ENCODE data around the gene B4GALNT4.
"Not testable (repeated sequence)": the region's sequence is repeated elsewhere in the genome, so short reads cannot be mapped to it uniquely, and the experiment has no call there.

The B4GALNT4 gene

DNA sequence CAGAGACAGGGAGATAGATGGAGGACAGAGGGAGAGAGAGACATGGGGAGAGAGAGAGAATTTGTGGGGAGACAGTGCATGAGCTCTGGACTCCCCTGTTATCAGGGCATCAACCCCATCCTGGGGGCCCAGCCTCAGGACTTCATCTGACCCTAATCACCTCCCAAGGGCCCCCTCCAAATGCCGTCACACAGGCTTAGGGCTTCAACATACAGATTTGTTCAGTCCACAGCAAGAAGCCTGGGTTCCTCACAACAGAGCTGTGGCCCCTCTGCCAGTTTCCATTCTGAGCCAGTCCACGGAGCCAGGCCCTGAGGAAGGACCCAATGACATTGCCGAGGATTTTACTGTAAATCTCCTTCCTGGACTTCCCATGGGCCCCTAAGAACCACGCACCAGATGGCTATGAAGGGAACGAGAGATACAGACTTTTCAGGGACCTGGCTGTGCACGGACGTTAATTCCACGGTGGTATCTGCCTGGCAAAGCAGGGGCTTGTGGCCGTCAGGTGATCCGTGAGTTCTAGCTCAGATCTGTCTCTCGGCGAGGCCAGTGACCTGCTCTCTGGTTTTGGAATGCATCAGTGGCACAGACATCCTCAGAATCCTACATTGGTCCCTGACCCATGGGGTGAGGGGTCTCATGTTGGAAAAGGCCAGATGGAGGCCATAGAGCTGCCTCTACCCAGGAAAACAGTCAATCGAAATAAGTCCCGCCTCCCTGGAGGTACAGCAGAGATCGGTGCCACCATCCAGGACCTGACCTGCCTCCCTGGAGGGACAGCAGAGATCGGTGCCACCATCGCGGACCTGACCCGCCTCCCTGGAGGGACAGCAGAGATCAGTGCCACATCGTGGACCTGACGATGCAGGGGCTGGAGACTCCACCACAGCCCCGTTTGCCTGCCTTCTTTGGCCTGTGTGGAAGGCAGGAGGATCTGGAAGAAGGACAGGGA, 8.7 kb upstream of the B4GALNT4 start:
- no peak for DNase-seq

- DNase-seq = no peak
These were observed 6.5 kb upstream of the B4GALNT4 start for GRCh38 chr11:362642-363442.

DNA sequence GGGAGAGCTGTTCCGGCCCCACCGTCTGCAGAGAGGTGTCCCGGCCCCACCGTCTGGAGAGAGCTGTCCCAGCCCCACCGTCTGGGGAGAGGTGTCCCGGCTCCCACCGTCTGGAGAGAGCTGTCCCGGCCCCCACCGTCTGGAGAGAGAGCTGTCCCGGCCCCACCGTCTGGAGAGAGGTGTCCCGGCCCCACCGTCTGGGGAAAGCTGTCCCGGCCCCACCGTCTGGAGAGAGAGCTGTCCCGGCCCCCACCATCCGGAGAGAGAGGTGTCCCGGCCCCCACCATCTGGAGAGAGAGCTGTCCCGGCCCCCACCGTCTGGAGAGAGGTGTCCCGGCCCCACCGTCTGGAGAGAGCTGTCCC, 5.9 kb upstream of the B4GALNT4 start:
- not testable (repeated sequence) for DNase-seq

DNA sequence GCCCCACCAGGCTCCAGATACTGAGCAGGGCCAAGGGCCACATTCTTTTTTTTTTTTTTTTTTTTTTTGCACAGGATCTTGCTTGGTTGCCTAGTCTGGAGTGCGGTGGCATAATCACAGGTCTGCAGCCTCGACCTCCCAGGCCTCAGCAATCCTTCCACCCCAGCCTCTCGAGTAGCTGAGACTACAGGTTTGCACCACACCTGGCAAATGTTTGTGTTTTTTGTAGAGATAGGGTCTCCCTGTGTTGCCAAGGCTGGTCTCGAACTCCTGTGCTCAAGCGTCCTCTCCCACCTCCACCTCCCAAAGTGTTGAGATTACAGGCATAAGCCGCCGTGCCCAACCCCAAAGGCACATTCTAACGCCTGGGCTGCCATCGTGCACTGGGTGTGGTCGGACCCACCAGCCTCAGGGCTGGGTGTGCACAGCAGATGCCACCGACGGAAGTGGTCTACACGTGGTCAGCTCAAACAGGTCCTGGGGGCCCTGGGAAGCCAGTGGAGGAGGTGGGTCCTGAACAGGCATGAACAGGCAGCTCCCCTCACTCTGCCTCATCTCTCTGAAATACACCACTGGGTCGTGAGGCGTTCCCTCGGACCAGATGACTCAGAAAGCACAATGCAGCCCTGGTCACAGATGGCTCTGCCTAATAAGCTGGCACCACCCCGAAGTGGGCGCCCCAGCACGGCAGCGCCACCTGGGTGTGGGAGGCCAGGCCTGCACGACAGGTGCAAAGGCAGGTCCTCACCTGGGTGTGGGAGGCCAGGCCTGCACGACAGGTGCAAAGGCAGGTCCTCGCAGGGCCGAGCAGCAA, 5.1 kb upstream of the B4GALNT4 start:
- no peak for DNase-seq

DNA sequence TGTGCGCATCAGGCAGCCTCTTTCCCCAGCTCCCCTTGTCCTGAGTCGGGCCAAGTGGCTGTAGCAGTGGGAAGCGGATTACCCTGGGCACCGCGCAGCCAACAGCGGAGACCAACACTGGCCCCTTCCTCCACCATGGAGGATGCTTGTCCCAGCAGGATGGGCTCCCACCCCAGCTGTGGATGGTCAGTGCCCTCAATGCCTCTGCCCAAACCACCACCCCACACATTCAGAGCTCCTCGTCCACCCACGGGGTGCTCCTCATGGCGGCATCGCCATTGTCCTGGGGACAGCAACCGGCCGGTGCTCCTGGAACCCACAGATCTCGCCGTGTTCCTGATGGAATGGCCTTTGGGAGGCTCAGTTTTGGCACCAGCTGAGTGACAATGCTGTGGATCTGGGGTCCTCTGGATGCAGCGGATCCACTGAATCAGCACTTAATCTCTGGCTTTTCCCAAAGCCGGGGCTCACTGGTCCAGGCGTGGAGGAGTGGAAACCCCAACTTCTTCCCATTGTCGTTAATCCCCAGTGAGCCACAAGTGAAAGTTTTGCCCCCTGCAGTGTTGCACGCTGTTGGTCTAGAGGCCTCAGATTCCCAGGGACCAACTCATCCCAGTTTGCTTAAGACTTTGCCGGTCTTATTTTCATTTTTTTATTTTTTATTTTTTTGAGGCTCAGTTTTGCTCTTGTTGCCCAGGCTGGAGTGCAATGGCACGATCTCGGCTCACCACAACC, 4.1 kb upstream of the B4GALNT4 start:
- DNase-seq = no peak

DNA sequence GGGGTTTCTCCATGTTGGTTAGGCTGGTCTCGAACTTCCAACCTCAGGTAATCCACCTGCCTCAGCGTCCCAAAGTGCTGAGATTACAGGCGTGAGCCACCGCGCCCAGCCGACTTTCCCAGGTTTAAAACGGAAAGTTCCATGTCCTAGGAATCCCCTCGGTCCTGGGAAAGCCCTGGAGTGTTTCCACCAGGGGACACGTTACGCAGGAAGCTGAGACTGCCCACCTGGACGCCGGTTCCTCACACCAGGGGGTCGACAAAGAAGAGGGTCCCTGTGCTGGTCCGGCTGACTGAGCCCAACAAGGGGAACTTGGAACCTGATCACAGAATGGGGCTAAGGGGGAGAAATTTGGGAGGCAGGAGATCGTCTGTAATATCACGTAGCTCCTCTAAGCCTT, 3.5 kb upstream of the B4GALNT4 start:
- DNase-seq = no peak

DNA sequence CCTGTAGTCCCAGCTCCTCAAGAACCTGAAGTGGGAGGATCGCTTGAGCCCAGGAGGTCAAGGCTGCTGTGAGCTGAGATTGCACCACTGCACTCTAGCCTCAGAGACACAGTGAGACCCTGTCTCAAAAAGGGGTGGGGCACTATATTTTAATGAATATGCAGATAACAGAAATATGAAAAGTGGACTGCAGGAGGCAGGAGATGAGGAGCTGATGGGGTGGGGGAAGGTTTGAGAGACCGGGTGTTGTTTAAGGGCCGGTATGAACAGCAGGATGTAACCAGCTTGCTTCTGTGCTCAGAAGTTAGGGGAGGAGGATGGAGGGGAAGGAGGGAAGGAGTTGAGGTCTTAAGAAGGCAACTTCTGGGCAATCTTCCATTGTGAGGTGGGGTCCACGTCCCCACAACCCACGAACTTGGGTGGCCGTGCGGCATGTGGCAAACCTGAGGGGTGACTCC, 1.3 kb upstream of the B4GALNT4 start:
- DNase-seq = no peak

- DNase-seq = no peak
These were observed 624 bp upstream of the B4GALNT4 start for GRCh38 chr11:368414-369335.

- no peak for DNase-seq
These were observed 1.0 kb downstream of the B4GALNT4 start for GRCh38 chr11:370070-370941.

- no peak for DNase-seq
These were observed 1.8 kb downstream of the B4GALNT4 start for GRCh38 chr11:371051-371450.

DNA sequence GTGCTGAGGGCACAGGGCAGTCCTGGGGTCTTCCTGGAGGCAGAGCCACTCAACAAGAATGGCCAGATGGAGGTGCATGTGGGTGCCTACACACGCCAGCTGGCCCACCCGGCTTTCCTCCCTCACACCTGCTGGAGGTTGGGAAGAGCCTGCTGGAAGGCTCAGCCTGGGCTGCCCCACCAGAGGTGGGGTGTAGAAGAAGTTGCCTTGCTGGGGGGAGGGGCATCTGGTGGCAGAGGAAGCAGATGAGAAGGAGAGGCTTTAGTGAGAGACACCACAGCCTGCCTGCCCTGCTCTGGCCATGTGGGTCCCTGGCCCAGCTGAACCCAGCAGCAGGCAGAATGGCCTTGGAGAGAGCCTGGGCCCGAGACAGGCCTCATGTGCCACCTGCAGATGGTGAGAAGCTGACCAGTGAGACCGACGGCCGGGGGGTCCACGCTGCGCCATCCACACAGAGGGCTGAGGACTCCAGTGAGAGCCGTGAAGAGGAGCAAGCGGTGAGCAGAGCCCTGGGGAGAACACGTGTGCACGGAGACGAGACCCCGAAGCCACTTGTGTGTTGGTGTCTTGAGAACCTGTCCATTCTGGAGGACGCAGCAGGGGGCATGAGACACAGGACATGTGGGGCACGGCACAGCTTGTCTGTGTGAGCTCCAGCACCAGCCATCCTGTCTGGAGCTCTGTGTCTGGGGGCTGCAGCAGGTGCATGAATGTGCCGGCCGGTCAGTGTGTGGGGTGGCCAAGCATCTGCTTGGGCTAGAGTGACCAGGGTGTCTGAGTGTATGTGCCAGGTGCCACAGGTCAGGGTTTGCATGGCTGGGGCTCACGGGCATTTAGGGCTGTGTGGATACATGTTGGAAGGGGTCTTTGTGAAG, 2.7 kb downstream of the B4GALNT4 start:
- no peak for DNase-seq

DNA sequence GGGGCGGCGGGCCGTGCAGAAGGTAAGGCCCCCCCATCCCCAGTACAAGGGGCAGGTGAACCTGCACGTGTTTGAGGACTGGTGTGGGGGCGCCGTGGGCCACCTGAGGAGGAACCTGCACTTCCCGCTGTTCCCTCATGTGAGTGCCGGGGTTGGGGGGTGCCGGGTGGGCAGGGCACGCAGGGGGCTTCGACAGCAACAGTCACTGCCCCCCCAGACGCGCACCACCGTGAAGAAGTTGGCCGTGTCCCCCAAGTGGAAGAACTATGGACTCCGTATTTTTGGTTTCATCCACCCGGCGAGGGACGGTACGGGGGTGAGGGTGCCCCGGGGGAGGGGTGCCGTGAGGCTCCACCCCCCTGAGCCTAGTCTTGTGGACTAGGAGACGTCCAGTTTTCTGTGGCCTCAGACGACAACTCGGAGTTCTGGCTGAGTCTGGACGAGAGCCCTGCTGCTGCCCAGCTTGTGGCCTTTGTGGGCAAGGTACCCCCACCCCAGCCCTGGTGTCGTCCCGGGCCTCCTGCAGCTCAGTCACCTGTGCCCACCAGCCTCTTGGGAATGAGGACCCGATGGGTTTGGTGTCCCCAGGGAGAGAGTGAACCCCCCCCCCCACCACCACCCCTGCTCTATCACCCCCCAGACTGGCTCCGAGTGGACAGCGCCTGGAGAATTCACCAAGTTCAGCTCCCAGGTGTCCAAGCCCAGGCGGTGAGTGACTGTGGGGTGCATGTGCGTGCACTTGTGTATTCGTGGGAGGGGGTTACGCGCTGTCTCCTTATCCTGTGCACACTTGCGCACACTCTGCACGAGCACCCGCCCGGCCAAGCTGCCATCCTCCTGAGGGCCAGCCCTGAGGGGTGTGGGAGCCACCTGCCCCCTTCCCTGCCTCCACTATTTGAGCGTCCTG, 3.8 kb downstream of the B4GALNT4 start:
- no peak for DNase-seq

DNA sequence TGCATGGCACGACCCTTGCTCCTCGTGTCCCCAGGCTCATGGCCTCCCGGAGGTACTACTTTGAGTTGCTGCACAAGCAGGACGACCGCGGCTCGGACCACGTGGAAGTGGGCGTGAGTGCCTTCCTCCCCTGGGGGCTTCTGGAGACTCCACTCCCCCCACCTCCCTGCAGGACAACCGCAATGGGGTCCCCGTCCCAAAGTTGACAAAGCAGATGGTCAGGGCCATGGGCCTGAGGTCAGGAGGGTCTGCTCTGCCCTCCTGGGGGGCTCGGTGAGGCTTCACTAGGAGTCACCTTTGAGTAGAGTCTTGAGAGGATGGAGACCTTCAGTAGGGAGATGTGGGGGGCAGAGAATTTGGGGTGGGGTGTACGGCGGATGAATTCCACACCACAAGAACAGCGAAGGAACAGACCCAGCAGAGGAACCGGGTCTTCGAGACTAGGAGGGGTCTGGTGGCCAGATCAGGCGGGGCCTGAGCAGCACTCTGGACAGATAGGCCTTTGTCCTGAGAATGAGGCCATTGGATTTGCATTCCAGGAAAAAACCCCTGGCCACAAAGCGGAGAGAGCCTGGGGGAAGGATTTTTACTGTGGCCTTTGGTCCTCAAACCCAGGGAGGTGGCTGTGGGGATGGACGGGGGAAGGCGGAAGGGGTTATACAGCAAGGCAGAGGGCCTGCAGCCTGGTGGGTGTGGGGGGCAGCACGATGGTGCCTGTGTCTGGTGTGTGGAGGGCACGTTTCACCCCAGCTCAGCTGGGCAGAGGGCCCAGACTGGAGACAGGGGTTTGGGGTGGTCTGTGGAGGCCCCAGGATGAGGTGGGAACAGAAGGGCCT, 4.6 kb downstream of the B4GALNT4 start:
- no peak for DNase-seq

DNA sequence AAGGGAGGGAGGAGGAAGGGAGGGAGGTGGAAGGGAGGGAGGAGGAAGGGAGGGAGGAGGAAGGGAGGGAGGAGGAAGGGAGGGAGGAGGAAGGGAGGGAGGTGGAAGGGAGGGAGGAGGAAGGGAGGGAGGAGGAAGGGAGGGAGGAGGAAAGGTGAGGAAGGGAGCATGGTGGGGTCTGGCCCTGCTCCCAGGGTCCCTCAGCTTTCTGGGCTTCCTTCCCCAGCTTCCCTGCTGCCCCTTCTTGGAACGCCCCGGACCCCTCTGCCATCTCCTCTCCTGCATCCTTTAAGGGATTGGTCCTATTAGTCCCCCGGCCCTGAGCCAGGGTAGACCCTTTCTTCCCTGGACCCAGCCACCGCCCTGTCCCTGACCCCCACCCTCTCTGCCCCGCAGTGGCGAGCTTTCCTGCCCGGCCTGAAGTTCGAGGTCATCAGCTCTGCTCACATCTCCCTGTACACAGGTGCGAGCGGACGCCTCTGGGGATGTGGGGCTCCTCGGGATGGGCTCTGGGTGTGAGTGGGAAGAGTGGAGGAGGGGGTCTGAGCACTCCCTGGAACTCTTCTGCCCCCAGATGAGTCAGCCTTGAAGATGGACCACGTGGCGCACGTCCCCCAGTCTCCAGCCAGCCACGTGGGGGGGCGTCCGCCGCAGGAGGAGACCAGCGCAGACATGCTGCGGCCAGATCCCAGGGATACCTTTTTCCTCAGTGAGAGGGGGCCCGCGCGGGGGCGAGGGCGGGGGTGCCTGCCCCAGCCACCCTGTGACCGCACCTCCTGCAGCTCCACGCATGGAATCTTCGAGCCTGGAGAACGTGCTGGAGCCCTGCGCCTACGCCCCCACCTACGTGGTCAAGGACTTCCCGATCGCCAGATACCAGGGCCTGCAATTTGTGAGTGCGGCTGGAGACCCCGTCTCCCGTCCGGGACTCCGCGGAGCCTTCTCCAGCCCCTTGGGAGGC, 6.0 kb downstream of the B4GALNT4 start:
- DNase-seq = no peak

DNA sequence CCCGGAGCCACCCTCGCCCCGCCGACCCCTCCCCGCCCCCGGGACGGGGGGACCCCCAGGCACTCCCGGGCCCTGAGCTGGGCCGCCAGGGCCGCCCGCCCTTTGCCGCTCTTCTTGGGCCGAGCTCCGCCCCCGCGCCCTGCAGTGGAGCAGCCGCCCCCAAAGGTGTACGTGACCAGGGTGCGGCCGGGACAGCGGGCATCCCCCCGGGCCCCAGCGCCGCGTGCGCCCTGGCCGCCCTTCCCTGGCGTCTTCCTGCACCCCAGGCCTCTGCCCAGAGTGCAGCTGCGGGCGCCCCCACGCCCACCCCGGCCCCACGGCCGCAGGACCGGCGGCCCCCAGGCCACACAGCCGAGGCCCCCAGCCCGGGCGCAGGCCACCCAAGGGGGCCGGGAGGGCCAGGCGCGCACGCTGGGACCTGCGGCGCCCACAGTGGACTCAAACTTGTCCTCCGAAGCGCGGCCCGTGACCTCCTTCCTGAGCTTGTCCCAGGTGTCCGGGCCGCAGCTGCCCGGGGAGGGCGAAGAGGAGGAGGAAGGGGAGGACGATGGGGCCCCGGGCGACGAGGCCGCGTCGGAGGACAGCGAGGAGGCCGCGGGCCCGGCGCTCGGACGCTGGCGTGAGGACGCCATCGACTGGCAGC, 7.4 kb downstream of the B4GALNT4 start:
- DNase-seq = no peak
